ENCODE measurements around the gene SLC28A1.
A peak's percentile ranks its signal among the peaks of the same experiment; 100 is the strongest.

SLC28A1 gene

DNA sequence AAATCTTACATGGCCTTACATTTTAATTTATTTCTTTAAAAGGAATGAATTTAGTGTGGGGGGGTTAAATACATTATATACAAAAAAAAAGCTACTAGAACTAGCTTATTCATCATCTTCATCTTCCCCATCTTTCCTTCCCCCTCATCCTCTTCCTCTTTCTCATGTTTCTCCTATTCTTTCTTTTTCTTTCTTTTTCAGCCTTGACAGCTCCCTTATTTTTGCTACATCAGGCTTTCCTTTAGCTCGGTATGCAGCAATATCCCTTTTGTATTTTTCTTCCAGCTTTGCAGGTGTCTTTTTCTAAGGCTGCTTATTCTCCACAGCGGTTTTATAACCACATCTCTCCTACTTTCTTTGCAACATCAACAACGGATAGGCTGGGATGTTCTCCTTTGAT, 55.9 kb downstream of the SLC28A1 start:
- no peak for DNase-seq (ENCODE audit: low read depth)

DNA sequence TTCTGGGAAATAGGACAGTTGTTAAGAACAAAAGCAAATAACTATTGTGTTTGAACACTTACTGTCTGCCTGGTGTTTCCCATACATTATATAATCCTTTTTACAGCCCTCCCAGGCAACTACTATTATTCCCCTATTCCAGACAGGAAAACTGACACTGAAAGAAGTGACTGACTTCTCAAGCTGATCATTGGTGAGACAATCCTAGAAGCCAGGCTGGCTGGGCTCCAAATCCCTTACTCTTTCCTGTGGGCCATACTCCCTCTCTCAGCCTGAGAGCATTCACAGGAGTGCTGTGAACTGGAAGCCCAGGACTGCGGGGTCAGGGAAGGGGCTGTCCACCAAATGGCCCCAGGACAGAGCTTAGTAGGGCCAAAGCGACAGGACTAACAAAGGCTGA, 58.0 kb downstream of the SLC28A1 start:
- no peak for DNase-seq (ENCODE audit: low read depth)

DNA sequence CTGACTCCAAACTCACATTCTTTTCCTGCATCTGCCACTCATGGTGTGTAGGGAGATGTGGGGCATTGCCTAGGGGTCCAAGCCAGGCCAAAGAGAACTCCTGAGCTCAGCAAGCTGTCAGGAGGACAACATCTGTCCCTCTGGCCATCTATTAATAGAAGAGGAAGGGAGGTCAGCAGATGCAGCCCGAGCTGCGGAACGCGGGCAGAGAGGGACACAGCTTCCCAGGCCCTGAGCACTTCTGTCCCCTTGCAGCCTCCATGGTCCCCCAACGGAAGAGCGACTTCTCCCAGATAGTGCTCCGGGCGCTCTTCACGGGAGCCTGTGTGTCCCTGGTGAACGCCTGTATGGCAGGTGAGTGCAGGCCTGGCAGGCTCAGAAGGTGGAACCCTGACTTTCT, 59.8 kb downstream of the SLC28A1 start:
- no peak for DNase-seq (ENCODE audit: low read depth)

GRCh38 chr15:84944861-84945260, 60.4 kb downstream of the SLC28A1 start:
- DNase-seq (ENCODE audit: low read depth): no peak

DNA sequence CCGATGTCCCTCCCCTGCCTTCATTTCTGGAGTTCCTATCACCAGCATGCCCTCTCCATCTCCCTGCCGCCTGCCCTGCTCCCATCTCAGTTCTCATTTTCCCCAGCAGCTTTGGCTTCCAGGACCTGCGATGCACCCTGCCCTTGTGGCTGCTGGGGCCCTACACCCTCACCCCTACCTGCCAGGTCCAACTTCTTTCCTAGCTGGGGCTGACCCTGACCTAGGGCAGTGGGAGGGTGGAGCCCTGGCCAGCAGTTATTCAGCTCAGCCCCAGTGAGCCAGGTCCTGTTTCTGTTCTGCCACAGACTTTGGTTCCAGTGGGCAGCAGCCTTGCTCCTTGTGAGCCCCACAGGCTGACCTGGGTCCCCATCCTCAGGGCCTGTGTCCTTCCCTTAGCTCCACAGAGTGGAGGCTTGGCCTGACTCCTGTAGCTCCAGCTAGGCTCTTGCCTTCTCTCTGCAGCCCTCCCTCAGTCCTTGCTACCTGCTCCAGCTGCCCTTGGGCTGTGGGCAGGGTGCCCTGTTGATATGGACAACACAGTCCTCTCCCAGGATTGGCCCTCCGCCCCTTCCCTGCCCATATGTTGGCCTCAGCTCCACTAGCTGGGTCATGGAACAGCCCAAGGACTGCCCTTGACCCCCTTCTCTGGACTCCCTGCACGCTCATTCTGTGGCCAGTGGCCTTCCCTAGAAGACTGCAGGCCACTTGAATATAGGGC, 62.5 kb downstream of the SLC28A1 start:
- DNase-seq (ENCODE audit: low read depth): no peak

DNA sequence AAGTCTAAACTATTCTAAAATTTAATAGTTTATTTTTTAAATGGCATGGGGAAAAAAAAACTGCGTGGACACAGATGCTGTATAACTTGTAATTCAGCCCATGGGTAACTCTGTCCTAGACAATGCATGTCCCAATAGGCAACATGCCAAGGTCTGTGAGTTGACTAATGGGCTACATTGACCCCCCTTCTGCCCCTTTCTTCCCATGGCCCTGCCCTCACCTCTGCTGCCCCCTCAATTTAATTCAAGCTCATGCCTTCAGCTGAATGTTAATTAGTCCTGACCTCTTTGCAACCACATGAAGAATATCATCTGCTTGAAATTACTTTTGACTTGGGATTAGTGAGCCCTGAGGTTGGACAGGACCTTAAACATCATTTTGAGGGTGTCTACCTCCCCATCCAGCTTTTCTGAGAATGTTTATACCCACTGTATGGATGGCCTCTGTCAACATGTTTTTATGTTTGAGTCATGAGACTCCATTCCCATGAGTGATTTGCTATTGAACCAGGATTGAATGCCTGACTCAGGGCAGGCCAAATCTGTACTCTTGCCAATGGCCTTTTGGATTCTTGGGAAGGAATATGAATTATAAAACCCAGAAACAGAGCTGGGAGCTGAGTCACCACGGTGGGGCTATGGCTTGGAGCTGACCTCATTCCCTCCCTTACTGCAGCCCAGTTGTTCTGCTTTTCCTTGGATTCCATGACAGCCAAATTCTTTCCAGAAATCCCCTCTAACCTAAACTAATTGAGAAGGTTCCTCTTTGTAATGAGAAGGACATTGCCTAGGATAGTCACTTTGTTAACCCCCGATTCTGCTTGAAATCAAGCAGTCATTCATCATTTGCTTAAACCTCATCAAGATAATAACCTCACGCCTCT, 63.7 kb downstream of the SLC28A1 start:
- no peak for DNase-seq (ENCODE audit: low read depth)

DNA sequence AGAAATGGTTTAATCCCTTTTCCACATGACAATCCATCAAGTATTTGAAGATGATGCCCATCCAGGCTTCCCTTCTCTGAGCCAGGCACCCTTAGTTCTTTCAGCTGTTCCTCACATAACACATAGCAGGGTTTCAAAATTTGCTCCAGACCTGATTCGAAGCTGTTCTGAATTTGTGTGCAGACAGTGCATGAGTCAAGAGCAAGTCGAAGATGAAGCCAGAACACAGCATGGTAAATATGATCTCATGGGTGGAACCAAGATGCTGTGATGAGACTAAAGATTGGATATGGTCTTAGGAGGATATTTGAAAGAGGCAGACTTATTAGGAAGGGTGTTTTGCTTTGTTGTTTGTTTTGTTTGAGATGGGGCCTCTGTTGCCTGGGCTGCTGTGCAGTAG, 64.6 kb downstream of the SLC28A1 start:
- no peak for DNase-seq (ENCODE audit: low read depth)

GRCh38 chr15:84949845-84950569, 65.5 kb downstream of the SLC28A1 start:
- DNase-seq (ENCODE audit: low read depth): no peak

DNA sequence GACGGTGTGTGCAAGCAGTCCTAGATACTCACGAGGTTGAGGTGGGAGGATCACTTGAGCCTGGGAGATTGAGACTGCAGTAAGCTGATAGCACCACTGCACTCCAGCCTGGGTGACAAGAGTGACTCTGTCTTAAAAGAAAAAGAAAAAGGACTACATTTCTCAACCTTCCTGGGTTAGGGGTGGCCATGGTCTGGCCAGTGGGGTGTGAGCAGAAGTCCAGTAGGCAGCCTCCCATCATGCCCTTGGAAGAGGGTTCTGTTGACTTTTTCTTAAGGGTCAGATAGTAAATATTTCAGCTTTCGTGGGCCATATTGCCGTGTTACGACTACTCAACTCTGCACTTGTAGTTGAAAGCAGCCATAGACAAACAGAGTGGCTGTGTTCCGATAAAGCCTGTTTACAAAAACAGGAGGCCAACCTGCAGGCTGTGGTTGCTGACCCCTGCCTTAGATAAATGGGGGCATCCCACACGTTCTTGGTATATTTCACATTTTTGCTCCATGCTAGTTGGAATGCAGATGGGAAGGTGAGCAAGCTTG, 66.2 kb downstream of the SLC28A1 start:
- no peak for DNase-seq (ENCODE audit: low read depth)

- DNase-seq (ENCODE audit: low read depth): no peak
Observed at GRCh38 chr15:84951736-84952135, 67.3 kb downstream of the SLC28A1 start.

GRCh38 chr15:84953136-84953535, 68.7 kb downstream of the SLC28A1 start:
- DNase-seq (ENCODE audit: low read depth): no peak

DNA sequence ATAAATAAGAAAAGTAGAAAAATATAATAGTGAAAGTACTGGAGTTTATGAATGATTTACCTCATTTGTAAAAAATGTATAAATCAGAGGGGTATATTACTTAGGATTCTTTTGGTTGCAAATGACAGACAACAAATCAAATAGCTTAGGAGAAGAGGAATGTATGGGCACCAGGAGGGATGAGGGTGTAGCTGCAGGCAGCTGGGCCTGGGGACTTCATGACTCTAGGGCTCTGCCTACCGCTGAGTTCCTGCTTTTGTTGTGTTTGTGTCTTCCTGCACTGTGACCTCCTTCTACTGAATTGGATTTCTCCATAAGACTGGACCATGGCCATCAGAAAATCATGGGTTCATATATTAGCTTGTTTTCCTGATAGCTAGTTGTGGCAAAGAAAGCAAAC, 69.3 kb downstream of the SLC28A1 start:
- no peak for DNase-seq (ENCODE audit: low read depth)

- peak; percentile 32 for DNase-seq (ENCODE audit: low read depth)
Observed at GRCh38 chr15:84955089-84955848, 70.8 kb downstream of the SLC28A1 start.

DNA sequence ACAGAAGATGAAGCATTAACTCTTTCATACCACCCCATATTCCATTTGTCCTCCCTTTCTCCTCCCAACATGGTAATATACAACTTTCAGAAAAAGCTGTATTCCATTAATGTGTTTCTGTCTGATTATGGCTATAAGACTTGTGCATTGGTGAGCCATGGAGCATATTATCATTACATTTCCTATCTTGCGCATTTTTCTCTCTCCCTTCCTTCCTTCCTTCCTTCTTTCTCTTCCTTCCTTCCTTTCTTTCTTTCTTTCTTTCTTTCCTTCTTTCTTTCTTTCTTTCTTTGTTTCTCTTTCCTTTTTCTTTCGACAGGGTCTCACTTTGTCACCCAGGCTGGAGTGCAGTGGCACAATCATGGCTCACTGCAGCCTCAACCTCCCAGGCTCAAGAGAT, 71.7 kb downstream of the SLC28A1 start:
- no peak for DNase-seq (ENCODE audit: low read depth)

DNA sequence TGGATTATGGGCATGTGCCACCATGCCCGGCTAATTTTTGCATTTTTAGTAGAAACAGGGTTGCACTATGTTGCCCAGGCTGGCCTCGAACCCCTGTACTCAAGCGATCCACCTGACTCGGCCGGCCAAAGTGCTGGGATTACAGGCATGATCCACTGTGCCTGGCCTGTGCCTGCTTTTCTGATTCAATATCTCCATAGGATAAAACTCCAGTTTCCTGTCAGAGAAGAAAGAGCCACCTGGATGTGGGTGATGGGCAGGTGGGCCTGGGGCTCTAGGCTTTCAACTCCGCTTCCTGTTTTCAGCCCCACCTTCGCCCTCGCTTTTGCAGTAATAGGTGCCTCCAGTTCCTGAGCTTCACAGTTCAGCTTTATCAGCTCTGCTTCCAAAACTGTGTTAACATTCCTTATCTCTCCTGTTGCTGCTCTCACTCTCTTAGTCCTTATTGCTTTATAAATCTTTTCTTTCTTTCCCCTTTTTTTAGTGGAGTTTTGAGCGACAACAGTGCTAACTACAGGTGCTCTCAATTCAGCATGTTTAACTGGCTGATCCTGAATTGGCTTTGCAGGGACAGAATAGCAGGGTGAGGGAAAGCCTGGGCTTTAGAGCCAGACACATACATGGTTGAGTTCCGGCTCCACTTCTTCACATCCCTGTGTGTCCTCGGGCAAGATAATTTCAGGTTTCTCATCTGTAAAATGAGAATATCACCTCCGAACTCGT, 76.1 kb downstream of the SLC28A1 start:
- DNase-seq (ENCODE audit: low read depth): no peak

DNA sequence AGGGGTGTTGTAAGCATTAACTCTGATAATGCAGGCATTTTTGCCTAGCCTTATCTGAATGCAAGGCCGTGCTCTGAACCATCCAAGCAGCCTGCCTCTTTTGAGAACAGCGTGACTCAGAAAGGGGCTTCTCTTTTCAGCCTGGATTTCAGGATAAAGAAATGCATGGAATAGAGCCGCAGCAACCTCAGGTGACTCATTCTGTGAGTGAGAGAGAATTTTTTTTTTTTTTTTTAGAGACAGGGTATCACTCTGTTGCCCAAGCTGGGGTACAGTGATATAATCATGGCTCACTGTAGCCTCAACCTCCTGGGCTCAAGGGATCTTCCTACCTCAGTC, 76.6 kb downstream of the SLC28A1 start:
- DNase-seq (ENCODE audit: low read depth): no peak

- no peak for DNase-seq (ENCODE audit: low read depth)
Observed at GRCh38 chr15:84961707-84962106, 77.2 kb downstream of the SLC28A1 start.

DNA sequence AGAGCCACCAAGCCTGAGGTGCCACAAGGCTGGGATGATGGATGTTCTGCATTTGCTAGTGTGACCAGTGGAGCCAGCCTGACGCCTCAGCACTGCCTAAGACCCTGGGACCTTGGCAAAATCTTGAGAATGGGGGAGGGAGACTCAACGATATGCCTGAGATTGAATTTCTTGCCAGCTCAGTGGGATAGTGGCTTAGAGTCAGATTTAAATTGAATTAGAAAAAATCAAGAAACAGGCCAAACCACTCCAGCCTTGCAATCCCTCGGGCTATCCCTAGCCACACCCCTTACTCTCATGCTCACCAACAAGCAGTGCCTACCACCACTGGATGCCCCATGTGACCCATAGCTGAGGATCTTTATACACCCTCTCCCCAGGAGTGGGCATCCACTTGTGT, 78.5 kb downstream of the SLC28A1 start:
- no peak for DNase-seq (ENCODE audit: low read depth)

GRCh38 chr15:84967380-84967779, 82.9 kb downstream of the SLC28A1 start:
- DNase-seq (ENCODE audit: low read depth): no peak

DNA sequence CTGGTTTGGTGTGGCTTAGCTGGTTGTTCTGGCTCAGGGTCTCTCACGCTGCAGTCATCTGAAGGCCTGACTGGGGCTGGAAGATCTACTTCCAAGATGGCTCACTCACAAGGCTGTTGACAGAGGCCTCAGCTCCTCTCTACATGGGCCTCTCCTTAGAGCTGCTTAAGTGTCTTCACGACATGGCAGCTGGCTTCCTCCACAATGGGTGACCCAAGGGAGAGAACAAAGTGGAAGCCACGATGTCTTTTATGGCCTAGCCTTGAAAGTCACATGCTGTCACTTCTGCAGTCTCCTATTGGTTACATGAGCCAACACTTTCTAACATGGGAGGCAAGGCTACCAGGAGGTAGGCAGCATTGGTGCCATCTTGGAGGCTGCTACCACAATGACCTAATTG, 83.8 kb downstream of the SLC28A1 start:
- DNase-seq (ENCODE audit: low read depth): no peak

DNA sequence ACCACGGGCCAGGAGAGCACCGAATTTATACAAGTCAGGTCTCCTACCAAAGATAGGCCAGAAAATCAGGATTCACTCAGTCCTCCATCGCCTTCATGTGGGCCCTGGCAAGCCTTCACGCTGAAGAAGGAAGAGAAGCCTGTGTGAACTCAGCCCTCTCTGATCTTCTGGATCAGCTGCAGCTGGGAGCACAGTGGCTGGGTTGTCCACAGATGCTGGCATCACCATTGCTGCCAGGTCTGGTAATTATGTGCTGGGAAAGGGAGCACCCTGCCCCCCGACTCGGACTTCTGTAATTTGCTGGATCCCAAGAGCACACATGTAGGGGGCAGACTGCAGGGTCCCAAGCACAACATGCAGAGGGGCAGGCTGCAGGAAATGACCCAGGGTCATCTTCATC, 84.8 kb downstream of the SLC28A1 start:
- DNase-seq (ENCODE audit: low read depth): no peak

All from T follicular helper cell (primary cell).